HL-60 (cell line): Measurements from ENCODE around the gene EYA4.

ENCODE experiments used
- DNase-seq, 2 experiments: peaks; one replicate each; pipeline ENCODE4 v3.0.0-alpha.2; 2010 to 2020; ENCODE audit warnings: low read depth in 1 of 2, low spot score in 1 of 2
- H3K27ac ChIP-seq: fragments of 250-450 bp; sonication (Bioruptor Pico); replicated peaks from 2 replicates; pipeline ENCODE4 v1.5.1; 2020; ENCODE audit warnings: mild to moderate bottlenecking, moderate library complexity
- H3K27me3 ChIP-seq: fragments of 250-450 bp; sonication (Bioruptor Pico); 2 replicates; pipeline ENCODE4 v1.5.1; 2021; ENCODE audit warnings: mild to moderate bottlenecking, moderate library complexity; ENCODE audit not compliant: insufficient read depth, poor library complexity, severe bottlenecking
- H3K4me3 ChIP-seq: replicated peaks from 2 replicates; pipeline ENCODE4 v1.5.1; 2011; ENCODE audit warnings: mild to moderate bottlenecking, control low read depth, low read length; ENCODE audit not compliant: insufficient read depth
- CTCF ChIP-seq: IDR thresholded peaks from one replicate; pipeline ENCODE4 v1.5.1; 2011; ENCODE audit warnings: low read length, control low read depth, inconsistent platforms; ENCODE audit not compliant: insufficient read depth
- GABPA ChIP-seq: IDR thresholded peaks from 2 replicates; pipeline ENCODE4 v1.6.1; 2012; ENCODE audit warnings: low read depth
- POLR2AphosphoS5 ChIP-seq: IDR thresholded peaks from 2 replicates; pipeline ENCODE4 v1.6.1; 2012; ENCODE audit warnings: low read depth
- REST ChIP-seq: IDR thresholded peaks from 2 replicates; pipeline ENCODE4 v1.6.1; 2012; ENCODE audit warnings: low read depth; ENCODE audit not compliant: insufficient replicate concordance
- SPI1 ChIP-seq: IDR thresholded peaks from 2 replicates; pipeline ENCODE4 v1.6.1; 2012; ENCODE audit warnings: low read depth, mild to moderate bottlenecking, borderline replicate concordance

The EYA4 gene

GRCh38 chr6:133245007-133245406, 3.9 kb downstream of the EYA4 start:
- no peak for DNase-seq
- Histone ChIP-seq H3K27me3 (peaks cover 35% of the 10 kb centered on the region), H3K4me3 (no peak overlapping the region), H3K27ac (no peak overlapping the region)
- TF ChIP-seq CTCF (no peak), GABPA (no peak), SPI1 (no peak), REST (no peak), POLR2AphosphoS5 (no peak)

GRCh38 chr6:133245422-133245903, 4.3 kb downstream of the EYA4 start:
- H3K27ac ChIP-seq = no peak overlapping the region
- no peak for DNase-seq
- no peak overlapping the region for H3K4me3 ChIP-seq
- TF ChIP-seq GABPA (no peak), REST (no peak), CTCF (no peak), SPI1 (no peak)
- H3K27me3 ChIP-seq = peaks cover 31% of the 10 kb centered on the region

GRCh38 chr6:133247581-133247980, 6.4 kb downstream of the EYA4 start:
- TF ChIP-seq REST (no peak), GABPA (no peak), SPI1 (no peak), POLR2AphosphoS5 (no peak), CTCF (no peak)
- no peak overlapping the region for H3K27ac ChIP-seq
- no peak overlapping the region for H3K4me3 ChIP-seq
- peaks cover 16% of the 10 kb centered on the region for H3K27me3 ChIP-seq
- DNase-seq = no peak
